CD4-positive, alpha-beta T cell treated with Interleukin-15 for 4 hours (primary cell): ENCODE results near the gene SUSD6.
"Not testable (repeated sequence)": the region's sequence is repeated elsewhere in the genome, so short reads cannot be mapped to it uniquely, and the experiment has no call there.

Experiments used
- DNase-seq: peaks from one replicate; pipeline ENCODE4 v3.0.0-alpha.2; 2020; ENCODE audit warnings: low spot score

Gene SUSD6

GRCh38 chr14:69712599-69713088, 101.2 kb downstream of the SUSD6 start:
- DNase-seq, result no peak

DNA sequence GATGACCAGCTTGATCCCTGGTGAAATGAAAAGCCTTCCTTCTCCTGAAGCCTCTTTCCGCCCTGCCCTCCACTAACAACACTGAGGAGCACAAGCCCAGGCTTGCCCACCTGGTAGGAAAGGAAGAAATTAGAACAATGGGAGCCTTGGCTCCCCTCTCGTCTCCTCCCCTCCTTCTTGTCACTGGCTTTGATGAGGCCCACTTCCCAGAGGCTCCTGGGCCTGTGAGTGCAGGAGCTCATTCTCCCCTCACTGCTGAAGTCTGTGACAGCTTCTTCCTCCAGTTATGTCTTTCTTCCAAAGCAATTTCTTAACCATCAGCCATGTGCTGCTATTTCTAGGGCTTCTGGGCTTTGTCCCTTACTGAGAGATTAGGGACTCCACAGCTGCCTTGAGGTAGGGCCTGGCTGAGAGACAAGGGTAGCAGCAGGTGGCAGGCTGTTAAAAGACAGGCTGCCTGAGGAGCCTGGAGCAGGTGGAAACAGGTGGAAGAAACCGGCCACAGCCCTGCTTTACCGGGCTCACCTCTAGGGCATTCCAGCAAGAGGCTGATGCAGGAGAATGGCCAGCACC, 101.9 kb downstream of the SUSD6 start:
- DNase-seq, result no peak

DNA sequence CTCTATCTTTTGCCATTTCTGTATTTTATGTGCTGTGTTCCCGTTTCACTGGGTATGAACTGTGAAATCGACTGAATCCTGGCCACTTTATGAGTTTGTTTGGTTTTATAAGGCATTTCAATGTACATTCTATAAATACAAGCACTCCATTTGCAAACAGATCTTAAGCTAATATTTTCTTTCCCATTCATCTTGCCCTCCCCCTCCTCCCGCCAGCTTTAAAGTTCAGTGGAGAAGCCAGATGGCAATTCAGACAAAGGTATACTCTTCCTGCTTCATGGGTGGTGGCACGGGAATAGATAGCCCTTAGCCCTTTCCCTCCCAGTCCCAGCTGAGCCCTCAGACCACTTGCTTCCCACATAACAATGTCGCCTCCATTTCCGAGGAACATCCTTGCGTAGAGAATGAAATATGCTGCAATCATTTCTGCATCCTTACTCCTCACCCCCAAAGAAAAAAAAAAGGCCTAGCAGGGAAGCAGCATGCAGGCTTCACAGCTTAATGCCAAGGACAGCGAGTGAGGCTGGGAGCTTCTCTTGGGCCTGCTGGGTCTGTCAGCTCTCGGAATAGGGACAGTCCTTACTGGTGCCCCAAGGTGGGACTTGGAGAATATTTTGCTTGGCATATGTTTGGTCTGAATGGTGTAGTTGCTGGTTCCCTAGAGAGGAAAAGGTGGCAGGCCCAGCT, 102.7 kb downstream of the SUSD6 start:
- DNase-seq, result no peak

DNA sequence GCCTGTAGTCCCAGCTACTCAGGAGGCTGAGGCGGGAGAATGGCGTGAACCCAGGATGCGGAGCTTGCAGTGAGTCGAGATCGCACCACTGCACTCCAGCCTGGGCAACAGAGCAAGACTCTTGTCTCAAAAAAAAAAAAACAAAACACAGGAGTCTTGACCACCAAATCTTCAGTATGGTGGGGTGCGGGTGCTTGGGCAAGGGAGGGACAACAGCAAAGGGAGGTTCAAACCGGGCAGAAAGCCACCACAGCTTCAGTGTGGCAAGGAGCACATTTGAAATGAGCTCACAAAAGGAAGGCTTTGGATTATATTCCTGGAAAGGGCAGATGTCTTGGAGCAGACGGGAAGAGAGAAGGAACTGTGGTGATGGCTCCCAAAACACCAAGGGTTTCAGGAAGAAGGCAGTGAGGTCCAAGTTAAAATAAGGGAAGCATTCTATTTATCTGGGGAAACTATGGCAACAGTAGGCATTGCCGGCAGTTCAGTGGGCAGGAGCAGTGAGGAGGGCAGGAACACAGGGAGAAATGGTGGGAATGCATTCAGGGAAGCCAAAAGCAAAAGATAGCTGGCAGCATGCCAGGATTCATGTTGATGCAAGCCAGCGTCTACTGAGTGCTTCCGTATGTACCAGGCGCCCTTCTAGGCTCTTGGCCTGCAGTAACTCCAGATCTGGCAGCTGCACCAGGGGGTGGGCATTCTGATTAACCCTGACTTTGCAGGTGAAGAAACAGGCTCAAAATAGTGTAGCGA, 104.5 kb downstream of the SUSD6 start:
- no peak for DNase-seq

DNA sequence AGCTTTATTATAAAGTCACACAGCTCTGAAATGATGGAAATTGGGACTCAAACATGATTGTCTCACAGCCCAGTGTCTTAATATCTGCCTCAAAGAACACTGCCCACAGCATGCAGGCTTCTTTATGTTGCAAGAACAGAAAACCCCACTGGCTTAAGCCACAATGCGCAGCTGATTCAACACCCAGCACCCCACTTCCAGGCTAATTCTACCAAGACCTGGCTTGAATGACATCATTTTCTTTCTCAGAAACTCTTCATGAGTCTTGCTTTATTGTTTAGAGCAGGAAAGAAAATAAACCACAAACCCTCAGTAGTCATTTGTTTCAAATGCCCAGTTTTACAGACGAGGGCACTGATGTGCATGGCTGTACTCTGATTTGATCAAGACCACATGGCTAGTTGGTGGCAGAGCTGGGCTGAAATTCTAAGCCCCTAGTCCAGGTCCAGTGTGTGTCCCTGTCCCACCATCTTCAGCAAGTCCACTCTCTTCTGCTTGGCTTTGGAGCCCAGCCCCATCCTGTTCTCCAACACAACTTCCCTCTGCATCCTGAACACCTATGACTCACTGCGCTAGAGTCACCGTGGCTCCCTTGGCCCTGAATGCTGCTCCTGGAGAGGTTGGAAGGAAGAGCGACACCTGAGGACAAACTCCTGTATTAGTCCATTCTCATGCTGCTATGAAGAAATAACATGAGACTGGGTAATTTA, 105.2 kb downstream of the SUSD6 start:
- DNase-seq, result peak; percentile 71

DNA sequence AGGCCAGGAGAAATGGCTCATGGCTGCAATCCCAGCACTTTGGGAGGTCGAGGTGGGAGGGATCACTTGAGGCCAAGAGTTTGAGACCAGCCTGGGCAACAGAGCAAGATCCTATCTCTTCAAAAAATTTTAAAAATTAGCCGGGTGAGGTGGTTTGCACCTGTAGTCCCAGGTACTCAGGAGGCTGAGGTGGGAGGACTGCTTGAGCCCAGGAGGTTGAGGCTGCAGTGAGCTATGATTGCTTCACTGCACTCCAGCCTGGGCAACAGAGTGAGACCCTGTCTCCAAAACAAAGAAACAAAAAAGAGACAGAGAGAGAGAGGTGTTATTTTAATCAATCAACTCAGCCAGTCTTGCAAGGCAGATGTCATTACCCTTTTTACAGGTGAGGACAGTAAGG, 107.2 kb downstream of the SUSD6 start:
- DNase-seq, result not testable (repeated sequence)

DNA sequence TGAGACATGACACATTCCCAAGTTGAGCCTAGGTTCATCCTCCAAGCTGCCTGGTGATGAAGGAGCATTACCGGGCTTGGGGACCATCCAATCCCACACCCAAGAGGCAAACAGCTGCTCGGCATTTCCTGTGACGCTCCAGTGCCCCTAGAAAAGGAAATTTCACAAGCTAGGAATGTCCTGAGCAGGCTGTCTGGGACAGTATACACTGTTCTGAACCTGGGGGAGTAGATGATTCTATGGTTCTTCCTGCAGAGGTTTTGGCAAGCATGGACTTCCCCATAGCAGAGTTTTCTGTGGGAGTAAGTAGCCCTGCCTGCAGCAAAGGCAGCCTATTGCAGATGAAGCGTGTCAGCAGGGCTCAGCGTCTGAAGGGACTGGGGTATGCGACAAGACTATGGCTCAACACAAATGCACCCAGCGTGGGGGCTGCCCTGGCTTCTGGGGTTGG, 108.1 kb downstream of the SUSD6 start:
- no peak for DNase-seq

GRCh38 chr14:69720912-69721311, 109.5 kb downstream of the SUSD6 start:
- DNase-seq, result no peak

DNA sequence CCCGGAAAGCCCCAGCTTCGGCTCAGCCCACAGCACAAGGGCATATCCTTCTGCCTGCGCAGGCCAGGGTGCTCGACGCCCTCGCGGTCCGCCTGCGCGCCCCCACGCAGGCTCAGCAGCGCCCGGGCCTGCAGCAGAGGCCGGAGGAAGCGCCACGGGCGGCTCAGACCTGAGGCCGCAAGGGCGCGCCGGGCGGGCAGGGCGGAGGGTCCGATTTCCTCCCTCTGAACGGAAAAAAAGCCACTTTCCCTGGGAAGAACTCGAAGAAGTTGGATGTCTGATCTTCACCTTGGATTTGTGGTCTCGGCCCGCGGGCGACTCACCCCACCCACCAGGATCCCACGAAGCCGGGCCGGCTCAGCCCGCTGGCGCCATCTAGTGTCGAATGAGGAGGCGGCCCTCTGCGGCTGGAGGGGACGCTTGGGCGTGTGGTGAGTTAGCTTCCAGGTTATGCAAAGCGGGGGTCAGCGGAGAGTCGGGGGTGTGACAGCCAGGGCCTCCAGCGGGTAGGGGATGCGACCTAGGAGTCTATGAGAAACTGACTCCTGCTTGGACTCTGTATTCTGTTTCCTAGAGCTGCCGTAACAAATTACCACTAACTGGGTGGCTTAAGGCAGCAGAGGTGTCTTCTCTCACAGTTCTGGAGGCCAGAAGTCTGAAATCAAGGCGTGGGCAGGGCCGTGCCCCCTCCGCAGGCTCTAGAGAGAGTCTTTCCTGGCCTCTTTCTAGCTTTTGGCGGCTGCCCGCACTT, 115.5 kb downstream of the SUSD6 start:
- DNase-seq, result peak; percentile 88

GRCh38 chr14:69727860-69728259, 116.5 kb downstream of the SUSD6 start:
- DNase-seq, result no peak

DNA sequence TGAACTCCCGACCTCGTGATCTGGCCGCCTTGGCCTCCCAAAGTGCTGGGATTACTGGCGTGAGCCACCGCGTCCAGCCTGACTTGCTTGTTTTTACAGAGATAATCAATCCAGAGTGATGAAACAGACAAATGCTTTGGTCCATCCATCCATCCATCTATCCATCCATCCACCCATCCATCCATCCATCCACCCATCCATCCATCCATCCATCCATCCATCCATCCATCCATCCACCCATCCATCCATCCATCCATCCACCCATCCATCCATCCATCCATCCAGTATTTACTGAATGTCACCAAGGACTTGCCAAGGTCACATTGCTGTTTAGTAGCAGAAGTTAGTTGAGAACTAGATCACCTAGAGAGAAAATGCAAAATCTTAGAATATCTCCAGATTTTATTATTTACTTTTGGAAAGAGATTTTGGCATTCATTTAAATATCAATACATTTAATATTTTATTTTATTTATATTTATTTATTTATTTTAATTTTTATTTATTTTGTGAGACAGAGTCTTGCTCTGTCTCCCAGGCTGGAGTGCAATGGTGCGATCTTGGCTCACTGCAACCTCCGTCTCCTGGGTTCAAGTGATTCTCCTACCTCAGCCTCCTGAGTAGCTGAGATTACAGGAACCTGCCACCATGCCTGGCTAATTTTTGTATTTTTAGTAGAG, 120.7 kb downstream of the SUSD6 start:
- not testable (repeated sequence) for DNase-seq

- not testable (repeated sequence) for DNase-seq
Observed at GRCh38 chr14:69736405-69736804, 125.0 kb downstream of the SUSD6 start.

GRCh38 chr14:69741055-69741454, 129.7 kb downstream of the SUSD6 start:
- no peak for DNase-seq

DNA sequence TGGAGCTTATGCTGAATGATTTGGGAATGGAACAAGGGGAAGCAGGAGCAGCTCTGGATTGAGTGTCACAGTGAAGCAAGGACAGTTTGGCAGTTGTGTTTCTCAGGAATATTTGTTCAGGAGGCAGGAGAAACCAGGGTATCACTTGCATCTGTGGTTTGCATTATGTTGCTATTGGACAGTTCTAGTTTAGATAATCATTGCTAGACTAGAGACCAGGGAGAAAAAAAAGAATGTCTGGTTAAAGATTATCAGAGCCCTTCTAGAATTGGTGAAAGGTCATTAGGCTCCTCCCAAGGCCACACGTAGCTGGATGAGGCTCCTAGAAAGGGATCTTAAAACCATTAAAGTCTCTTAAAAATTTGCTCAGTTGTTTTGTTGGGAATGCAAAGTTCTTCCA, 138.6 kb downstream of the SUSD6 start:
- DNase-seq, result no peak

DNA sequence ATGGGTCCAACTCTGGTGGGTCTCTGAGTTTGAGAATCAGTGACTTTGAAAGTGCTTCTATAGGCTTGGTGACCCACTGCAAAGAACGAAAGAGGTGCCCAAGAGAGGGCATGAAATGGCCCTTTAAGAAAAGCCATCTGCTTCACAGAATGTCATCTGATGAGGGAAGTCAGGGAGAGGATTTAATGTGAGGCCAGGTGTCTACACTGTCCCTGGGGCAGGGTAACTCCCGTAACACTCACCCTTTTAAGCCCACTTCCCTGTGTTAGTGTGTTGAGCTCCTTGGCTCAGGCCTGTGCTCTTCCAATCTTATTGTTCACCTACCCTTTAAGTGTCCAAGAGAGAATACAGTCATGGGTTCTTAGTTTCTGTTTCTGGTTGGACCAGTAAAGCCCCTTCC, 139.1 kb downstream of the SUSD6 start:
- no peak for DNase-seq

DNA sequence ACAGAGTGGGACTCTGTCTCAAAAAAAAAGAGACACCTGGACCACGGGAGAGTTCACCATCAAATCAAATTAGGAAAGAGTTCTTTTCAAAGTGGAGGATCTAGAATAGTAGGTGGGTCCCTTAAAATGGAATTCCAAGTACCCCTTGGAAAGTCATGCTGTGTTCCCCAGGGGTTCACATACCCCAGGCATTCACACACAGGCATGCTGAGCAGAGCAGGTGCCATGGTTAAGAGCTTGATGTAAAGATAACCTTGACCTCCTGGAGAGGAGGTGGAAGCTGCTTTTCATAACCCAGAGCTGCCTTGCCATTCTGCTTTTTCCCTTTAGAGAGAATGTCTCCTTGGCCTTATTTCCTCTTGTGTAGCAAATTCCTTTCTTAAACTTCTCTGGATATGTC, 141.4 kb downstream of the SUSD6 start:
- DNase-seq, result no peak

GRCh38 chr14:69753860-69754259, 142.5 kb downstream of the SUSD6 start:
- no peak for DNase-seq

DNA sequence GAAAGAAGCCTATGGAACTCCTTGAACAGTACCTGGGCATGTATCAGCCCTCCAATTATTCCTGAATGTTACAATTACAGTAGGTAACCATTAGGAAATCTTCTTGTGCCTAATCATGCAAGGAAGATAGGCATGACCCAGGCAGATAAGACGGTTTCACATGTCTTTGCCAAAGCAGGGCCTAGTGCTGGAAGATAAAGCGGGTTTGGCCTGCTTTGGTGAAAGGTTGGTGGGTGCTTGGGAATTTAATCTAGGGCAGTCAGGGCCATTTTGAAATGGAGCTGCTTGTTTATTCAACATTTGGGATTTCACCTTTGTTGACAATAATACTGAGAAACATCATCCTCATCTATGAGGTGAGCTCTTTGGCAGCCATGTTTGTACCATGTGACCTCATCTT, 143.1 kb downstream of the SUSD6 start:
- no peak for DNase-seq

GRCh38 chr14:69755296-69755695, 143.9 kb downstream of the SUSD6 start:
- DNase-seq, result no peak

DNA sequence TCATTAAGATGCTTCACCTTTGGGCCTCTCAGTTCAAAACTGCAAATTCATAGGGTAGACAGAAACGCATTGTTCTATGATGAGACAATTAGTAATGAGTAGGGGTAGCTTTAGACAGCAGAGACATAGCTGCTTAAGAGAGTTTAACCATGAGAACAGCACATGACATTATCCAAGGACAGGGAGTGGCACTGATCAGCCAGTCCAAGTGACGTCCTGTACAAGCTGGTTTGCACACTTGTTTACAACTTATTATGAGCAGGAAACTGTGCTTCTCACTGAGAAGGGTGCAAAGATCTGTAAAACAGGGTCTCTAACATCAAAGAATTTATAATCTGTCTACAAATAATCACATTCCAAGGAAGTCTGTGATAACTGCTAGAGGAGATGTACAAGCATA, 144.4 kb downstream of the SUSD6 start:
- no peak for DNase-seq

DNA sequence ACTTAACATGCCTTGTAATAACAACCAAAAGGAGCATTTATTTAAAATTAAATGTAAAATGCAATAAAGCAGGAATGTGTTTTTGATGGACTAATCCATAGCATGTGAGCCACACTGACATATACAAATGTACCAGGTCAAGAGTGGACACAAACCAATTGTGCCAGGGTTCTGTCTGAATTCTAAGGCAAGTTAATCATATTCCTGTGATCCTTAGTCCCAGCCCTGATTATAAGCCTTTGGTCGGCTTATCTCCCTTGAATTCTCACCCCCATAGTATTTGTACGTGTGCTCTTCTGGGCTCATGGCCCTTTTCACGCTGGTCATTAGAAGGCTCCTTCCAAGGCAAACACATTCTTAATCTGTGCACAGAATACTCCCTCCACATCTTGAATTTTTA, 144.9 kb downstream of the SUSD6 start:
- no peak for DNase-seq
